GM13976 (cell line): ENCODE results near the gene CYGB.
A peak's percentile ranks its signal among the peaks of the same experiment; 100 is the strongest.
"Not testable (repeated sequence)": the region's sequence is repeated elsewhere in the genome, so short reads cannot be mapped to it uniquely, and the experiment has no call there.

Source experiments
- DNase-seq: peaks from one replicate; pipeline ENCODE4 v3.0.0; 2012; ENCODE audit warnings: low spot score
- CTCF ChIP-seq: IDR thresholded peaks from 2 replicates; pipeline ENCODE4 v1.5.1; 2012; ENCODE audit warnings: borderline replicate concordance, mild to moderate bottlenecking; ENCODE audit not compliant: insufficient read depth; ENCODE audit errors: extremely low read depth, missing control alignments, control extremely low read depth
- in situ Hi-C: fragments of 300-500 bp; cut with MboI; formaldehyde crosslinking; loops from one replicate; pipeline ENCODE4 v1.12.0; 2022; ENCODE audit warnings: low sequenced_read_pairs, mixed read lengths, inconsistent platforms; ENCODE audit not compliant: unreplicated experiment

The CYGB gene

GRCh38 chr17:76527430-76528111 lies 9.9 kb downstream of the CYGB start:
- no peak for TF ChIP-seq CTCF
- peak; percentile 64 for DNase-seq
- in situ Hi-C loops: loop anchor here (10.0 kb wide), 1 partner anchor 97 kb away; no protein-coding TSS in a partner anchor

GRCh38 chr17:76527016-76527415 lies 10.5 kb downstream of the CYGB start:
- not testable (repeated sequence) for DNase-seq
- in situ Hi-C loops: loop anchor here (10.0 kb wide), 1 partner anchor 98 kb away; no protein-coding TSS in a partner anchor

GRCh38 chr17:76525513-76525833 lies 12.0 kb downstream of the CYGB start:
- in situ Hi-C loops: loop anchor here (10.0 kb wide), 1 partner anchor 99 kb away; no protein-coding TSS in a partner anchor
- not testable (repeated sequence) for DNase-seq

- DNase-seq: no peak
- TF ChIP-seq CTCF: no peak
- in situ Hi-C loops: loop anchor here (10.0 kb wide), 1 partner anchor 100 kb away; no protein-coding TSS in a partner anchor
Measured at GRCh38 chr17:76524598-76525512, 12.7 kb downstream of the CYGB start.

- peak; percentile 98 for TF ChIP-seq CTCF
- in situ Hi-C loops: loop anchor here (10.0 kb wide), 1 partner anchor 101 kb away; no protein-coding TSS in a partner anchor
- DNase-seq: peak; percentile 90
Measured at GRCh38 chr17:76523084-76524037, 14.1 kb downstream of the CYGB start.

GRCh38 chr17:76521683-76522082 lies 15.8 kb downstream of the CYGB start:
- not testable (repeated sequence) for DNase-seq
- in situ Hi-C loops: loop anchor here (10.0 kb wide), 1 partner anchor 103 kb away; no protein-coding TSS in a partner anchor

GRCh38 chr17:76521262-76521661 lies 16.2 kb downstream of the CYGB start:
- no peak for TF ChIP-seq CTCF
- no peak for DNase-seq
- in situ Hi-C loops: loop anchor here (10.0 kb wide), 1 partner anchor 104 kb away; no protein-coding TSS in a partner anchor
